ENCODE measurements around the gene DPH2. TPM values are rescaled to one million over a fixed set of nuclear protein-coding genes. Genes with fewer than 3 reads are reported as not detected.

The DPH2 gene
- total and polyA plus RNA-seq, 4 donors, result 14.3 to 27.4 (median 19.2) TPM

GRCh38 chr1:43979528-43980254 is 9.9 kb downstream of the DPH2 start:
- DNase-seq (ENCODE audit: low read depth in 4 of 6, low spot score in 6 of 6), result peak in 2 of 6 donors; percentile 70 to 71
- 1% methylated on average over 44 of the region's 45 CpGs for WGBS (ENCODE audit: insufficient coverage)
- peaks cover 63% of the 10 kb centered on the region for H3K36me3 ChIP-seq (ENCODE audit: control insufficient read depth, insufficient read depth, low read length)

GRCh38 chr1:43980255-43981134 is 10.7 kb downstream of the DPH2 start:
- peak overlapping the region; percentile 4 for H3K27ac ChIP-seq (ENCODE audit: low read depth, low read length)
- H3K36me3 ChIP-seq (ENCODE audit: control insufficient read depth, insufficient read depth, low read length), result peaks cover 71% of the 10 kb centered on the region
- H3K4me3 ChIP-seq (ENCODE audit: low read depth, low read length), result peak overlapping the region; percentile 48

More at GRCh38 chr1:43979528-43980254, 9.9 kb downstream of the DPH2 start:
- Histone ChIP-seq H3K27me3 (ENCODE audit: control insufficient read depth, insufficient read depth, low read length) (no peaks in the 10 kb centered on the region), H3K9me3 (ENCODE audit: control insufficient read depth, insufficient read depth, low read length) (no peaks in the 10 kb centered on the region), H3K27ac (ENCODE audit: low read depth, low read length) (peak overlapping the region; percentile 4), H3K4me1 (ENCODE audit: control insufficient read depth, insufficient read depth, low read length) (peaks cover 66% of the 10 kb centered on the region), H3K4me3 (ENCODE audit: low read depth, low read length) (peak overlapping the region; percentile 48)

GRCh38 chr1:43981135-43981491 is 11.3 kb downstream of the DPH2 start:
- no peak overlapping the region for H3K27ac ChIP-seq (ENCODE audit: low read depth, low read length)
- no peak overlapping the region for H3K4me3 ChIP-seq (ENCODE audit: low read depth, low read length)

More at GRCh38 chr1:43980255-43981134, 10.7 kb downstream of the DPH2 start:
- Histone ChIP-seq H3K4me1 (ENCODE audit: control insufficient read depth, insufficient read depth, low read length) (peaks cover 64% of the 10 kb centered on the region), H3K9me3 (ENCODE audit: control insufficient read depth, insufficient read depth, low read length) (no peaks in the 10 kb centered on the region), H3K27me3 (ENCODE audit: control insufficient read depth, insufficient read depth, low read length) (no peaks in the 10 kb centered on the region)
- 75% methylated on average over 12 of the region's 13 CpGs for WGBS (ENCODE audit: insufficient coverage)
- DNase-seq (ENCODE audit: low read depth in 4 of 6, low spot score in 6 of 6), result no peak

GRCh38 chr1:43981636-43982035 is 11.8 kb downstream of the DPH2 start:
- no peak overlapping the region for H3K27ac ChIP-seq (ENCODE audit: low read depth, low read length)
- no peak overlapping the region for H3K4me3 ChIP-seq (ENCODE audit: low read depth, low read length)
- no peak for DNase-seq (ENCODE audit: low read depth in 4 of 6, low spot score in 6 of 6)
- H3K36me3 ChIP-seq (ENCODE audit: control insufficient read depth, insufficient read depth, low read length), result peaks cover 72% of the 10 kb centered on the region
- H3K4me1 ChIP-seq (ENCODE audit: control insufficient read depth, insufficient read depth, low read length), result peaks cover 52% of the 10 kb centered on the region
- no peaks in the 10 kb centered on the region for H3K9me3 ChIP-seq (ENCODE audit: control insufficient read depth, insufficient read depth, low read length)
- WGBS (ENCODE audit: insufficient coverage), result 97% methylated on average over 13 of the region's 20 CpGs
- H3K27me3 ChIP-seq (ENCODE audit: control insufficient read depth, insufficient read depth, low read length), result no peaks in the 10 kb centered on the region

More at GRCh38 chr1:43981135-43981491, 11.3 kb downstream of the DPH2 start:
- no peak for DNase-seq (ENCODE audit: low read depth in 4 of 6, low spot score in 6 of 6)
- Histone ChIP-seq H3K4me1 (ENCODE audit: control insufficient read depth, insufficient read depth, low read length) (peaks cover 58% of the 10 kb centered on the region), H3K9me3 (ENCODE audit: control insufficient read depth, insufficient read depth, low read length) (no peaks in the 10 kb centered on the region), H3K27me3 (ENCODE audit: control insufficient read depth, insufficient read depth, low read length) (no peaks in the 10 kb centered on the region), H3K36me3 (ENCODE audit: control insufficient read depth, insufficient read depth, low read length) (peaks cover 75% of the 10 kb centered on the region)
- WGBS (ENCODE audit: insufficient coverage), result 86% methylated on average over 19 of the region's 20 CpGs

GRCh38 chr1:43982241-43982640 is 12.4 kb downstream of the DPH2 start:
- peaks cover 69% of the 10 kb centered on the region for H3K36me3 ChIP-seq (ENCODE audit: control insufficient read depth, insufficient read depth, low read length)
- peaks cover 47% of the 10 kb centered on the region for H3K4me1 ChIP-seq (ENCODE audit: control insufficient read depth, insufficient read depth, low read length)
- H3K4me3 ChIP-seq (ENCODE audit: low read depth, low read length), result no peak overlapping the region
- WGBS (ENCODE audit: insufficient coverage), result 97% methylated on average over 8 of the region's 8 CpGs
- no peak overlapping the region for H3K27ac ChIP-seq (ENCODE audit: low read depth, low read length)
- H3K27me3 ChIP-seq (ENCODE audit: control insufficient read depth, insufficient read depth, low read length), result no peaks in the 10 kb centered on the region
- DNase-seq (ENCODE audit: low read depth in 4 of 6, low spot score in 6 of 6), result no peak
- H3K9me3 ChIP-seq (ENCODE audit: control insufficient read depth, insufficient read depth, low read length), result no peaks in the 10 kb centered on the region

- 87% methylated on average over 15 of the region's 15 CpGs for WGBS (ENCODE audit: insufficient coverage)
- Histone ChIP-seq H3K4me3 (ENCODE audit: low read depth, low read length) (no peak overlapping the region), H3K27ac (ENCODE audit: low read depth, low read length) (no peak overlapping the region), H3K36me3 (ENCODE audit: control insufficient read depth, insufficient read depth, low read length) (peaks cover 65% of the 10 kb centered on the region), H3K27me3 (ENCODE audit: control insufficient read depth, insufficient read depth, low read length) (no peaks in the 10 kb centered on the region), H3K9me3 (ENCODE audit: control insufficient read depth, insufficient read depth, low read length) (no peaks in the 10 kb centered on the region), H3K4me1 (ENCODE audit: control insufficient read depth, insufficient read depth, low read length) (peaks cover 44% of the 10 kb centered on the region)
- no peak for DNase-seq (ENCODE audit: low read depth in 4 of 6, low spot score in 6 of 6)
Measured at GRCh38 chr1:43982808-43983207, 13.0 kb downstream of the DPH2 start.

- H3K9me3 ChIP-seq (ENCODE audit: control insufficient read depth, insufficient read depth, low read length), result no peaks in the 10 kb centered on the region
- peaks cover 59% of the 10 kb centered on the region for H3K36me3 ChIP-seq (ENCODE audit: control insufficient read depth, insufficient read depth, low read length)
- H3K4me1 ChIP-seq (ENCODE audit: control insufficient read depth, insufficient read depth, low read length), result peaks cover 39% of the 10 kb centered on the region
- H3K27me3 ChIP-seq (ENCODE audit: control insufficient read depth, insufficient read depth, low read length), result no peaks in the 10 kb centered on the region
- H3K4me3 ChIP-seq (ENCODE audit: low read depth, low read length), result no peak overlapping the region
- no peak for DNase-seq (ENCODE audit: low read depth in 4 of 6, low spot score in 6 of 6)
- H3K27ac ChIP-seq (ENCODE audit: low read depth, low read length), result no peak overlapping the region
- WGBS (ENCODE audit: insufficient coverage), result 76% methylated on average over 10 of the region's 12 CpGs
Measured at GRCh38 chr1:43983253-43983899, 13.6 kb downstream of the DPH2 start.

GRCh38 chr1:43984855-43985254 is 15.0 kb downstream of the DPH2 start:
- Histone ChIP-seq H3K27me3 (ENCODE audit: control insufficient read depth, insufficient read depth, low read length) (no peaks in the 10 kb centered on the region), H3K4me3 (ENCODE audit: low read depth, low read length) (no peak overlapping the region), H3K27ac (ENCODE audit: low read depth, low read length) (no peak overlapping the region), H3K36me3 (ENCODE audit: control insufficient read depth, insufficient read depth, low read length) (peaks cover 59% of the 10 kb centered on the region), H3K4me1 (ENCODE audit: control insufficient read depth, insufficient read depth, low read length) (peaks cover 29% of the 10 kb centered on the region), H3K9me3 (ENCODE audit: control insufficient read depth, insufficient read depth, low read length) (no peaks in the 10 kb centered on the region)
- WGBS (ENCODE audit: insufficient coverage), result 96% methylated on average over 15 of the region's 16 CpGs
- no peak for DNase-seq (ENCODE audit: low read depth in 4 of 6, low spot score in 6 of 6)

GRCh38 chr1:43985984-43986595 is 16.3 kb downstream of the DPH2 start:
- 90% methylated on average over 3 of the region's 4 CpGs for WGBS (ENCODE audit: insufficient coverage)
- no peak for DNase-seq (ENCODE audit: low read depth in 4 of 6, low spot score in 6 of 6)
- peaks cover 63% of the 10 kb centered on the region for H3K36me3 ChIP-seq (ENCODE audit: control insufficient read depth, insufficient read depth, low read length)
- H3K4me3 ChIP-seq (ENCODE audit: low read depth, low read length), result no peak overlapping the region
- no peaks in the 10 kb centered on the region for H3K27me3 ChIP-seq (ENCODE audit: control insufficient read depth, insufficient read depth, low read length)
- H3K4me1 ChIP-seq (ENCODE audit: control insufficient read depth, insufficient read depth, low read length), result peaks cover 28% of the 10 kb centered on the region
- H3K9me3 ChIP-seq (ENCODE audit: control insufficient read depth, insufficient read depth, low read length), result no peaks in the 10 kb centered on the region
- H3K27ac ChIP-seq (ENCODE audit: low read depth, low read length), result no peak overlapping the region

Data from spinal cord (tissue), 10 donors.